ENCODE data around the gene ISG20. TPM values are rescaled to one million over a fixed set of nuclear protein-coding genes. Genes with fewer than 3 reads are reported as not detected.

The ISG20 gene
- total and polyA plus RNA-seq, 9 donors, result 0.35 to 1.8 (median 0.71) TPM

- no peaks in the 10 kb centered on the region for H3K27me3 ChIP-seq (ENCODE audit: control insufficient read depth, insufficient read depth, low read length)
- no peak overlapping the region for H3K4me3 ChIP-seq (ENCODE audit: low read length)
- H3K9me3 ChIP-seq (replicated peaks; ENCODE audit: control insufficient read depth, low read depth, low read length), result no peaks in the 10 kb centered on the region
- H3K4me1 ChIP-seq (ENCODE audit: control insufficient read depth, insufficient read depth, low read length), result peaks cover 12% of the 10 kb centered on the region
- DNase-seq, result no peak
- no peaks in the 10 kb centered on the region for H3K36me3 ChIP-seq (ENCODE audit: control insufficient read depth, insufficient read depth, low read length)
- 77% methylated on average over 5 of the region's 11 CpGs for whole genome bisulfite sequencing (ENCODE audit: insufficient coverage)
- H3K27ac ChIP-seq (ENCODE audit: low read length), result no peak overlapping the region
Observed at GRCh38 chr15:88647351-88648105, 8.7 kb downstream of the ISG20 start.

- no peaks in the 10 kb centered on the region for H3K36me3 ChIP-seq (ENCODE audit: control insufficient read depth, insufficient read depth, low read length)
- no peak overlapping the region for H3K4me3 ChIP-seq (ENCODE audit: low read length)
- no peaks in the 10 kb centered on the region for H3K27me3 ChIP-seq (ENCODE audit: control insufficient read depth, insufficient read depth, low read length)
- H3K9me3 ChIP-seq (replicated peaks; ENCODE audit: control insufficient read depth, low read depth, low read length), result no peaks in the 10 kb centered on the region
- peak overlapping the region; percentile 81 for H3K27ac ChIP-seq (ENCODE audit: low read length)
- peaks cover 12% of the 10 kb centered on the region for H3K4me1 ChIP-seq (ENCODE audit: control insufficient read depth, insufficient read depth, low read length)
- DNase-seq, result no peak
- 85% methylated on average over 8 of the region's 12 CpGs for WGBS (ENCODE audit: insufficient coverage)
Observed at GRCh38 chr15:88648357-88649214, 9.8 kb downstream of the ISG20 start.

- no peak overlapping the region for H3K4me3 ChIP-seq (ENCODE audit: low read length)
- no peaks in the 10 kb centered on the region for H3K9me3 ChIP-seq (replicated peaks; ENCODE audit: control insufficient read depth, low read depth, low read length)
- peak overlapping the region; percentile 81 for H3K27ac ChIP-seq (ENCODE audit: low read length)
- no peaks in the 10 kb centered on the region for H3K27me3 ChIP-seq (ENCODE audit: control insufficient read depth, insufficient read depth, low read length)
- 46% methylated on average over 6 of the region's 12 CpGs for WGBS (ENCODE audit: insufficient coverage)
- peaks cover 12% of the 10 kb centered on the region for H3K4me1 ChIP-seq (ENCODE audit: control insufficient read depth, insufficient read depth, low read length)
- H3K36me3 ChIP-seq (ENCODE audit: control insufficient read depth, insufficient read depth, low read length), result no peaks in the 10 kb centered on the region
- DNase-seq, result peak; percentile 69
Observed at GRCh38 chr15:88649286-88649733, 10.5 kb downstream of the ISG20 start.

- Histone ChIP-seq H3K4me1 (ENCODE audit: control insufficient read depth, insufficient read depth, low read length) (peaks cover 12% of the 10 kb centered on the region), H3K27me3 (ENCODE audit: control insufficient read depth, insufficient read depth, low read length) (no peaks in the 10 kb centered on the region), H3K4me3 (ENCODE audit: low read length) (no peak overlapping the region), H3K36me3 (ENCODE audit: control insufficient read depth, insufficient read depth, low read length) (no peaks in the 10 kb centered on the region), H3K9me3 (replicated peaks; ENCODE audit: control insufficient read depth, low read depth, low read length) (no peaks in the 10 kb centered on the region), H3K27ac (ENCODE audit: low read length) (peak overlapping the region; percentile 81)
- 79% methylated on average over 16 of the region's 23 CpGs for WGBS (ENCODE audit: insufficient coverage)
- DNase-seq, result no peak
Observed at GRCh38 chr15:88649753-88650551, 11.1 kb downstream of the ISG20 start.

- Histone ChIP-seq H3K36me3 (ENCODE audit: control insufficient read depth, insufficient read depth, low read length) (no peaks in the 10 kb centered on the region), H3K27ac (ENCODE audit: low read length) (no peak overlapping the region), H3K9me3 (replicated peaks; ENCODE audit: control insufficient read depth, low read depth, low read length) (no peaks in the 10 kb centered on the region), H3K4me3 (ENCODE audit: low read length) (no peak overlapping the region), H3K4me1 (ENCODE audit: control insufficient read depth, insufficient read depth, low read length) (peaks cover 12% of the 10 kb centered on the region), H3K27me3 (ENCODE audit: control insufficient read depth, insufficient read depth, low read length) (no peaks in the 10 kb centered on the region)
- 93% methylated on average over 3 of the region's 12 CpGs for WGBS (ENCODE audit: insufficient coverage)
- DNase-seq, result no peak
Observed at GRCh38 chr15:88650556-88650955, 11.7 kb downstream of the ISG20 start.

GRCh38 chr15:88651136-88651732 is 12.4 kb downstream of the ISG20 start:
- Histone ChIP-seq H3K27ac (ENCODE audit: low read length) (no peak overlapping the region), H3K36me3 (ENCODE audit: control insufficient read depth, insufficient read depth, low read length) (no peaks in the 10 kb centered on the region), H3K9me3 (replicated peaks; ENCODE audit: control insufficient read depth, low read depth, low read length) (no peaks in the 10 kb centered on the region), H3K27me3 (ENCODE audit: control insufficient read depth, insufficient read depth, low read length) (no peaks in the 10 kb centered on the region), H3K4me3 (ENCODE audit: low read length) (no peak overlapping the region), H3K4me1 (ENCODE audit: control insufficient read depth, insufficient read depth, low read length) (peaks cover 12% of the 10 kb centered on the region)
- no peak for DNase-seq
- 63% methylated on average over 1 of the region's 7 CpGs for WGBS (ENCODE audit: insufficient coverage)

GRCh38 chr15:88651971-88652370 is 13.2 kb downstream of the ISG20 start:
- WGBS (ENCODE audit: insufficient coverage), result 82% methylated on average over 4 of the region's 9 CpGs
- DNase-seq, result no peak

GRCh38 chr15:88652456-88653199 is 13.8 kb downstream of the ISG20 start:
- Histone ChIP-seq H3K4me3 (ENCODE audit: low read length) (no peak overlapping the region), H3K27ac (ENCODE audit: low read length) (no peak overlapping the region), H3K27me3 (ENCODE audit: control insufficient read depth, insufficient read depth, low read length) (no peaks in the 10 kb centered on the region), H3K9me3 (replicated peaks; ENCODE audit: control insufficient read depth, low read depth, low read length) (no peaks in the 10 kb centered on the region), H3K4me1 (ENCODE audit: control insufficient read depth, insufficient read depth, low read length) (peaks cover 14% of the 10 kb centered on the region), H3K36me3 (ENCODE audit: control insufficient read depth, insufficient read depth, low read length) (no peaks in the 10 kb centered on the region)
- WGBS (ENCODE audit: insufficient coverage), result 38% methylated on average over 3 of the region's 8 CpGs
- DNase-seq, result no peak

More at GRCh38 chr15:88651971-88652370, 13.2 kb downstream of the ISG20 start:
- Histone ChIP-seq H3K27ac (ENCODE audit: low read length) (no peak overlapping the region), H3K4me1 (ENCODE audit: control insufficient read depth, insufficient read depth, low read length) (peaks cover 12% of the 10 kb centered on the region), H3K36me3 (ENCODE audit: control insufficient read depth, insufficient read depth, low read length) (no peaks in the 10 kb centered on the region), H3K4me3 (ENCODE audit: low read length) (no peak overlapping the region), H3K9me3 (replicated peaks; ENCODE audit: control insufficient read depth, low read depth, low read length) (no peaks in the 10 kb centered on the region), H3K27me3 (ENCODE audit: control insufficient read depth, insufficient read depth, low read length) (no peaks in the 10 kb centered on the region)

Data from muscle of leg (tissue), 11 donors.